Measurements from ENCODE around the gene CHADL. TPM values are rescaled to one million over a fixed set of nuclear protein-coding genes. Genes with fewer than 3 reads are reported as not detected.

Gene CHADL
- polyA plus RNA-seq, 12 donors, result 2.6 to 5.4 (median 3.3) TPM; not detected in 2

GRCh38 chr22:41256254-41257253 lies 15.8 kb upstream of the CHADL start:
- DNase-seq, result no peak

GRCh38 chr22:41254230-41254629 lies 13.5 kb upstream of the CHADL start:
- no peak for DNase-seq

DNA sequence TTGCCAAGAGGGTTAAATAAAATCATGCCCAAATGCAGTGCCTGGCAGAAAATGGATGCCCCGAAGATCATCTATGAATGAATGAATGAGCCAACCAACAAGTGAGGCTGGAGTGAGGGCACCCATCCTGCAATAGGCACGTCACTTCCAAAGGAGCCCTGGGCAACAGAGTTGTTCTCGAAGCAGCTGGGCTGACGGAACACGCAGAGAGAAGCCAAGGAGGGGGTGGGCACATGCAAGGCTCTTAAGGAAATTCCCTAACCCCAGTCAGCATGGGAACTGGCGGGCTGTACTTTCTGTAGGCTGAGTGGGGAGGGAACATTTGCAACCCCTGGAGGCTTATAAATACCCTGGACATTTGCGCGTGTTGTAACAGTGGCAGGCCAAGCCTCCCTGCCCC lies 11.6 kb upstream of the CHADL start:
- no peak for DNase-seq

DNA sequence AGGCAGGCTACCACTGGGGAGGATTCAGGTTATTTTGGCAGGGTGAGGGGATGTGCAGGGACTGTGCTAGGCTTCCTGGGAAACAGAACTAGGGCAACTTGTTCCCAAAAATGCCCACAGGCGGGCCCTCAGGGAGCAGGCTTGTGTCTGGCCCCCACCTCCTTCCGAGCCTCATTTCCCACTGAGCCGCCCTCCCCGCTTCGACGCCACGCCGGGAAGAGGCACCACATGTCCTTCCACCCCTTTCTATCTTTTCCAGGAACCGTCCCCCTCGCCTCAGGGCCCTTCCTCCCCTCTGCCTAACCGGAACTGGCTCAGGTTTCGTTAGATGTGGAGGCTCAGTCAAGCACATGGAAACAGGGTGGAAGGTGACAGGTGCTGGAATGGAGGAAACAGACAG lies 9.4 kb upstream of the CHADL start:
- no peak for DNase-seq

DNA sequence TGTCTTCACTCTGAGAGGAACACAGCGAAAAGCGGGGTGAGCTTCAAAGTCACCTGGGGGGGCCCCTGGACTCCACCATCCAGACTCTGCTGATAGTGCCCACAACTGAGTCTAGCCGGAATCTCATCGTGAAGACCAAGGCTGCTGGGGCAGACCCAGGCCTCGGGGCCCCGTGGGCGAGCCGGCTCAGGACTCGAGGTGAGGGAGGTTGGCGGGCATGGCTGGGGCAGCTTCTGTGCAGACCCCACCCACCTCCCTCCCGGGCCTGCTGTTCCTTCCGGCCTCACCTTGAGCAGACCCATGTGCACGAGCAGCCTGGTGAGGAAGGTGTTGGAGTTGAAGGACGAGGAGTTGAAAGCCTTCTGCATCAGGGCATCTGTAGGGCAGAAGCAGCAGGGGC lies 8.7 kb upstream of the CHADL start:
- DNase-seq, result no peak

DNA sequence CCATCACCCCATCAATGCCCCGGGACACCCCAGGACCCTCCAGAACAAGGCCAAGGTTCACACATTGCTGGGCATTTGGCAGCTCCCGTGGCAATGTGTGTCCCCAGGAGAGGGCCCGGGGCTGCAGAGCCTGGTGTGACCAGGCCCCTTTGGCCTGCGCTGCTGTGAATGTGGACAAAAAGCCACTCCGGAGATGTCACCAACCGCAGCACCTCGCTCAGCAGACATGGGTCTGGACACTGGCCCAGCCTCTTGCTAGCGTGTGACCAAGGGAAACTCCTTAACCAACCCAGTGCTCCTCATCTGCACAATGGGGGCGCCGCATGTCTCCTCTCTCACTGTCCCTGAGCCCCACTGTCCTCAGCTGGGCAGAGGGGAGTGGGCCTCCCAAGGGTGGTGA lies 8.0 kb upstream of the CHADL start:
- no peak for DNase-seq

DNA sequence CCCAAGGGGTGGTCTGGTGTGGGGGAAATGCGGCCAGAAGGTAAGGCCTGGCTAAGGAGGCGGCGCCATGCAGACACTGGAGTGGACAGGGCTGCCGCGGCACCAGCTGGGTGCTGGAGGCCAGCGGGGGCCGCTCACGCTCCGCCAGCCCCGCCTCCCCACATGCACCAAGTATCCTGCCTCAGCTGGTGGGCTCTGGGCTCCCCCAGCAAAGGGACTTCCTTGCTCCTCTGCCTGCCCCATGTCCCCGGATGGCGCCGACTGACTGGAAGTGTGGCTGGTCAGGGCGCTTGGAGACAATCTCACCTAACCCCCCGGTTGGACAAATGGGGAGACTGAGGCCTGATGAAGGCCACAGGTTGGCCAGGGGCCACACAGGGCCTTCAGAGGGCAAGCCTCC lies 7.6 kb upstream of the CHADL start:
- no peak for DNase-seq

GRCh38 chr22:41247703-41248102 lies 7.0 kb upstream of the CHADL start:
- no peak for DNase-seq

- no peak for DNase-seq
These were observed 5.3 kb upstream of the CHADL start for GRCh38 chr22:41245917-41246499.

- DNase-seq, result no peak
These were observed 2.6 kb upstream of the CHADL start for GRCh38 chr22:41243361-41243760.

DNA sequence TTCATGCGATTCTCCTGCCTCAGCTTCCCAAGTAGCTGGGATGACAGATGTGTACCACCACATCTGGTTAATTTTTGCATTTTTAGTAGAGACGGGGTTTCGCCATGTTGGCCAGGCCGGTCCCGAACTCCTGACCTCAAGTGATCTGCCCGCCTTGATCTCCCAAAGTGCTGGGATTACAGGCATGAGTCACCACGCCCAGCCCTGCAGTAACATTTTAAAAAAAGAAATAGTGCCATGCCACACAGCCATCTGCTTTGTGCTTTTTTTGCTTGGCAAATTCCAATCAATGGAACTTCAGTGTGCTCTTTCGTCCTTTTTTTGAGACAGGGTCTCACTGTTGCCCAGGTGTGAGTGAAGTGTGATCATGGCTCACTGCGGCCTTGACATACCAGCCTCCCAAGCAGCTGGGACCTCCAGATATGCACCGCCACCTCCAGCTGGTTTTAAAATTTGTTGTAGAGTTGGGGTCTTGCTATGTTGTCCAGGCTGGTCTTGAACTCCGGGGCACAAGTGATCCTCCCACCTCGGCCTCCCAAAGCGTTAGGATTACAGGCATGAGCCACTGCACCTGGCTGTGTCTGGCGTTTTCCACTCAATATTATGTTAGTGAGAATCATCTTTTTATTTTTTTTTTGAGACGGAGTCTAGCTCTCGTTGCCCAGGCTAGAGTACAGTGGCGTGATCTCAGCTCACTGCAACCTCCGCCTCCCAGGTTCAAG lies 1.8 kb upstream of the CHADL start:
- no peak for DNase-seq

DNA sequence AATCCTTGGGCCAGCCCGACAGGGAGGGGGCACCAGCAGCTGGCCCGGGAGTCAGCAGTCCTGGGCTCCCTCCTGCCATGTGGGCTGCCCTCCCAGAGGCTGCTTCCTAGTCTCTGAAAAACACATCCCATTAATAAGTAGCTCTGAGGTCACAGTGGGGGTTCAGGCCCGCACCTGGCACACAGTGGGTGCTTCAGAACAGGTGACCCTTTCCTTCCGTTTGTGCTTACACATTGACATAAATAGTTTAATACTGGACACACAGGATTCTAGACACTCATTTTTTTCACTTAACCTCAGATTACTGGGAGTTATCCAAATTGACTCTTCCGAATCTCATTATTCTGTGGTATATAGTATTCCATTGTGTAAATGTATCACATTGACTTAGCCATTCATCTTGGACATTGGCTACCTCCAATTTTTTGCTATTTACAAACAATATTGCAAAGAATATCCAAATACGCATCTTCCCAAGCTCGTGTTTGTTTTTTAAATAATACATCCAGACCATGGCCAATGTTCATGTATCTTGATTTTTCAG lies 474 bp upstream of the CHADL start:
- DNase-seq, result no peak

- no peak for DNase-seq
These were observed 1.1 kb downstream of the CHADL start for GRCh38 chr22:41239443-41240128.

- no peak for DNase-seq
These were observed 1.9 kb downstream of the CHADL start for GRCh38 chr22:41238570-41239442.

DNA sequence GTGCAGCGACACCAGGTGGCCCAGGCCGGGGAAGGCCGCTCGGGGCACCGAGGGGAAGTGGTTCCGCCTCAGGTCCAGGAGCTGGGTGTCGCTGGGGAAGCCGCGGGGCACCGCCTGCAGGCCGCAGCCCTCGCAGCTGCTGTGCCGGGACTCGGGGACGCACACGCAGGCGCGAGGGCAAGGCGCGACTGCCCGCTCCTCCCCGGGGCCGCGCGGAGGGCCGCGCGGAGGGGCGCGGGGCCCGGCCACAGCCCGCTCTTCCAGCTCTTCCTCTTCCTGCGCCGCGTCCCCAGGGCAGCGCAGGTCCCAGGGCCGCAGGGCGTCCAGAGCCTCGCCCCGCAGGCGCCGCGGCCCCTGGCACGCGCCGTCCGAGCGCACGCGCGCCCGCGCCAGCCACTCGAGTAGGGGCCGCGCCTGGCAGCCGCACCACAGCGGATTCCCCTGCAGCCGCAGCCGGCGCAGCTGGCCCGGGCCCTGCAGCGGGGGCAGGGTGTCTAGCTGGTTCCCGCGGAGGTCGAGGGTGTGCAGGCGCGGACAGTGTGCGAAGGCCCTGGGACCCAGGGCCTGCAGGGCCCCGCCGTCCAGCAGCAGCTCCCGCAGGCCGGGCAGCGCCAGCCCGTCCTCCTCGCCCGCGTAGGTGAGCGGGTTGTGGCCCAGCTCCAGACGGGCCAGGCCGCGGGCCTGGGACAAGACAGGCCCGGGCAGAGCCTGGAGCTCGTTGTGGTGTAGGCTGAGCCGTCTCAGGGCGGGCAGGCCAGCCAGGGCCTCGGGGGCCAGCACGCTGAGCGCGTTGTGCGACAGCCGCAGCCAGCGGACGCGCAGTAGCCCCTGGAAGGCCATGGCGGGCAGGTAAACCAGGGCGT lies 2.8 kb downstream of the CHADL start:
- DNase-seq, result peak; percentile 55

GRCh38 chr22:41237036-41237706 lies 3.6 kb downstream of the CHADL start:
- DNase-seq, result no peak

GRCh38 chr22:41234815-41235695 lies 5.7 kb downstream of the CHADL start:
- DNase-seq, result no peak

GRCh38 chr22:41231369-41231768 lies 9.4 kb downstream of the CHADL start:
- no peak for DNase-seq
